VCaP (cell line): ENCODE measurements around the gene PARD6A.

Source experiments
- H3K27ac ChIP-seq: fragments of 450-650 bp; 2 replicates; pipeline ENCODE4 v1.5.1; 2017
- CTCF ChIP-seq: fragments of 450-650 bp; conservative IDR thresholded peaks from 2 replicates; pipeline ENCODE4 v1.5.1; 2017; ENCODE audit warnings: mild to moderate bottlenecking, moderate library complexity

Gene PARD6A

GRCh38 chr16:67661101-67661761 lies 471 bp downstream of the PARD6A start:
- TF ChIP-seq CTCF = no peak
- H3K27ac ChIP-seq = peak overlapping the region; percentile 82

DNA sequence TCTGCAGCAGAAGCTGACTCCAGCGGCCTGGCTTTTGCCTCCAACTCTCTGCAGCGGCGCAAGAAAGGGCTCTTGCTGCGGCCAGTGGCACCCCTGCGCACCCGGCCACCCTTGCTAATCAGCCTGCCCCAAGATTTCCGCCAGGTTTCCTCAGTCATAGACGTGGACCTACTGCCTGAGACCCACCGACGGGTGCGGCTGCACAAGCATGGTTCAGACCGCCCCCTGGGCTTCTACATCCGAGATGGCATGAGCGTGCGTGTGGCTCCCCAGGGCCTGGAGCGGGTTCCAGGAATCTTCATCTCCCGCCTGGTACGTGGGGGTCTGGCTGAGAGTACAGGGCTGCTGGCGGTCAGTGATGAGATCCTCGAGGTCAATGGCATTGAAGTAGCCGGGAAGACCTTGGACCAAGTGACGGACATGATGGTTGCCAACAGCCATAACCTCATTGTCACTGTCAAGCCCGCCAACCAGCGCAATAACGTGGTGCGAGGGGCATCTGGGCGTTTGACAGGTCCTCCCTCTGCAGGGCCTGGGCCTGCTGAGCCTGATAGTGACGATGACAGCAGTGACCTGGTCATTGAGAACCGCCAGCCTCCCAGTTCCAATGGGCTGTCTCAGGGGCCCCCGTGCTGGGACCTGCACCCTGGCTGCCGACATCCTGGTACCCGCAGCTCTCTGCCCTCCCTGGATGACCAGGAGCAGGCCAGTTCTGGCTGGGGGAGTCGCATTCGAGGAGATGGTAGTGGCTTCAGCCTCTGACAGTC lies 1.3 kb downstream of the PARD6A start:
- no peak for TF ChIP-seq CTCF
- peak overlapping the region; percentile 82 for H3K27ac ChIP-seq

DNA sequence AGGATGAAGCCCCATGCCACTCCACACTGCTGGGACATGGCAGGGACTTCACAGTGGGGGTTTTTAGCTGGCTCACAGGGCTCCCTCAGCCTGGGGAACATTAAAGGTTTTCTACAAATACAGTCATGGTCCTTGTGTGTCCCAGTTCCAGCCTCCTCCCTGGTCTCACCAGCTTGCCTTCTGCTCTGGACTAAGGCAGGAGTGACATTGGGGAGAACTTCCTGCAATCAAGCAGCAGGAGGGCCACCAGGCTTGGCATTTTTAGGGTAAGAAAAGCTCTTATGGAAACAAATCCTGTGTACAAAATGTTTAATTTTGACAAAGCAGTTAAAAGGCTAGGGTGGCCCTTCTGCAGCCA lies 1.9 kb downstream of the PARD6A start:
- no peak overlapping the region for H3K27ac ChIP-seq
- no peak for TF ChIP-seq CTCF

GRCh38 chr16:67663151-67663876 lies 2.6 kb downstream of the PARD6A start:
- TF ChIP-seq CTCF = no peak; the same call in 1 of the 2 replicates
- no peak overlapping the region for H3K27ac ChIP-seq

DNA sequence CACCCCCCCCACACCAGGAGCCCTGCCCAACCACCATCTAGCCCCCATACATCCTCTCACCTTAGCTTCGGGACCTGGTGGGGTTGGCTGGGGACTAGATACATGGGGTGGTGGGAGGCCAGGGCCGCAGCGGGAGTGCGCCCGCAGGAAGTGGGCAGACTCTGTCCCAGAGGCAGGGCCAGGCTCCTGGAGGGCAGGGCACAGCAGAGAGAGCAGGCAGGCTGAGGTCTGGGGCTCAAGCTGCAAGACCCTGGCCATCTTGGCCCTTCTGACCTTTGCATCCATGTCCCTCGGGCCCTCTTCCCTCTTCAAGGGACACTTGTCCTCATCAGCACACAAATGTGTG lies 3.1 kb downstream of the PARD6A start:
- no peak overlapping the region for H3K27ac ChIP-seq
- TF ChIP-seq CTCF = no peak

DNA sequence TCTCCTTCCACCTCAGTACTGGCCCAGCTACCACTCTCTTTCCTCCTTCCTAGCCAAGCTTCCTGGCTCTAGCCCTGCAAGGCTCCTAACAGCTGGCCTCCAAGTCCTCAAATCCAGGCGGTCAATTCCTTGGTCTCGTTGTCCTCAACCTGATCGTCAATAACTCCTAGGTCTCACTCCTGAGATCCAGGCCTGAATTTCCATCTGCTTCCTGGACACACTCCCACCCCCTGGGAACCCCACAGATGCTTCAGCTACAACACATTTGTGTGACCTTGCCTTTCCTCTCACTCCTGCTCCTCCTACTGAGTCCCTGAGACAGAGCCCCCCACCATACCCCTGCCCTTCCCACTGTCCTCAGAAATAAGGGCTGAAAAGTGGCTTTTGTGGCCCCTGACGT lies 3.5 kb downstream of the PARD6A start:
- TF ChIP-seq CTCF = no peak
- H3K27ac ChIP-seq = no peak overlapping the region

- no peak for TF ChIP-seq CTCF
Observed at GRCh38 chr16:67664871-67665270, 4.1 kb downstream of the PARD6A start.

More at GRCh38 chr16:67664871-67665270, 4.1 kb downstream of the PARD6A start:
- H3K27ac ChIP-seq = no peak overlapping the region
